ENCODE data around the gene SETD1A. TPM values are rescaled to one million over a fixed set of nuclear protein-coding genes. Genes with fewer than 3 reads are reported as not detected.
"Not testable (repeated sequence)": the region's sequence is repeated elsewhere in the genome, so short reads cannot be mapped to it uniquely, and the experiment has no call there.

SETD1A gene
- total RNA-seq, 2 experiments from 2014 or later = 26.9 to 27.3 TPM

GRCh38 chr16:31017756-31018155, 60.2 kb downstream of the SETD1A start:
- CTCF ChIA-PET, POLR2A ChIA-PET: not testable (repeated sequence)

GRCh38 chr16:31020536-31020935, 63.0 kb downstream of the SETD1A start:
- ChIA-PET POLR2A (no interaction called here), CTCF (interaction anchor here (0.7 kb wide), 1 partner anchor 17 kb away, joined by 3 read pairs; no protein-coding TSS in a partner anchor)

- ChIA-PET CTCF (no interaction called here), POLR2A (interaction anchor here (0.5 kb wide), 1 partner anchor 94 kb away, joined by 3 read pairs; no protein-coding TSS in a partner anchor)
Measured at GRCh38 chr16:31022544-31023251, 65.1 kb downstream of the SETD1A start.

- ChIA-PET POLR2A (no interaction called here), CTCF (no interaction called here)
Measured at GRCh38 chr16:31023252-31023602, 65.7 kb downstream of the SETD1A start.

- ChIA-PET POLR2A (no interaction called here), CTCF (no interaction called here)
Measured at GRCh38 chr16:31023627-31024226, 66.2 kb downstream of the SETD1A start.

- ChIA-PET POLR2A (no interaction called here), CTCF (no interaction called here)
Measured at GRCh38 chr16:31025339-31025738, 67.8 kb downstream of the SETD1A start.

- CTCF ChIA-PET = no interaction called here
Measured at GRCh38 chr16:31029272-31029671, 71.7 kb downstream of the SETD1A start.

GRCh38 chr16:31031276-31031675, 73.7 kb downstream of the SETD1A start:
- CTCF ChIA-PET = no interaction called here
- POLR2A ChIA-PET = no interaction called here

More at GRCh38 chr16:31029272-31029671, 71.7 kb downstream of the SETD1A start:
- POLR2A ChIA-PET = no interaction called here

- ChIA-PET CTCF (interaction anchor here (1.0 kb wide), 1 partner anchor 48 kb away, joined by 3 read pairs; the partner anchor contains the start of gene HSD3B7), POLR2A (interaction anchor here (0.5 to 1.5 kb wide), 4 partner anchors 84 to 427 kb away, joined by 3 to 4 read pairs (median 3); partner anchors contain the start of genes ARMC5 and KAT8)
Measured at GRCh38 chr16:31032736-31033708, 75.5 kb downstream of the SETD1A start, which contains the start of gene STX4. Gene STX4, plus strand, starts transcription at chr16:31033558. Its CDS starts 248 bp downstream, at chr16:31033806.

GRCh38 chr16:31033709-31034492, 76.3 kb downstream of the SETD1A start:
- CTCF ChIA-PET = interaction anchor here (0.9 to 1.0 kb wide), 2 partner anchors 49 to 80 kb away, joined by 3 read pairs; partner anchors contain the start of gene HSD3B7
- POLR2A ChIA-PET = interaction anchor here (0.6 to 1.5 kb wide), 5 partner anchors 61 to 426 kb away, joined by 3 to 4 read pairs (median 3); partner anchors contain the start of genes ARMC5, KAT8 and VKORC1

Other genes with a start within 250 kb of the SETD1A start
- 10 to 100 TPM; 34.5 to 34.7 TPM for gene PHKG2, start 209.3 kb upstream of the SETD1A start, total RNA-seq
- 1 to 10 TPM; 5.3 to 6.3 TPM for gene CFAP119, start 195.7 kb upstream of the SETD1A start, total RNA-seq
- 100 to 1,000 TPM; 125 to 129 TPM for gene RNF40, start 195.4 kb upstream of the SETD1A start, total RNA-seq
- gene ZNF629, start 170.5 kb upstream of the SETD1A start, total RNA-seq = 1 to 10 TPM; 5.4 to 5.5 TPM
- 10 to 100 TPM; 27.8 to 29.8 TPM for gene BCL7C, start 63.7 kb upstream of the SETD1A start, total RNA-seq
- under 1 TPM; 0.13 to 0.21 TPM for gene CTF1, start 61.1 kb upstream of the SETD1A start, total RNA-seq
- gene FBXL19, start 34.2 kb upstream of the SETD1A start, total RNA-seq = 10 to 100 TPM; 29.9 to 30.1 TPM
- gene ORAI3, start 8.7 kb upstream of the SETD1A start, total RNA-seq = 1 to 10 TPM; 7.9 to 8.4 TPM
- 1 to 10 TPM; 1.8 to 1.9 TPM for gene HSD3B7, start 27.5 kb downstream of the SETD1A start, total RNA-seq
- under 1 TPM; 0.15 to 0.34 TPM for gene STX1B, start 52.9 kb downstream of the SETD1A start, total RNA-seq
- 10 to 100 TPM; 40.0 to 41.2 TPM for gene STX4, start 75.8 kb downstream of the SETD1A start, total RNA-seq
- 10 to 100 TPM; 16.8 to 17.2 TPM for gene ZNF668, start 116.5 kb downstream of the SETD1A start, total RNA-seq
- gene ZNF646, start 116.7 kb downstream of the SETD1A start, total RNA-seq = 10 to 100 TPM; 19.8 to 20.3 TPM
- 1 to 10 TPM; 3.5 to 3.8 TPM for gene PRSS53, start 131.2 kb downstream of the SETD1A start, total RNA-seq
- gene VKORC1, start 137.0 kb downstream of the SETD1A start, total RNA-seq = 10 to 100 TPM; 72.7 to 81.6 TPM
- 10 to 100 TPM; 49.5 to 49.7 TPM for gene BCKDK, start 150.6 kb downstream of the SETD1A start, total RNA-seq
- 10 to 100 TPM; 53.1 to 54.8 TPM for gene KAT8, start 159.9 kb downstream of the SETD1A start, total RNA-seq
- not detected for gene PRSS8, start 178.0 kb downstream of the SETD1A start, total RNA-seq
- gene PRSS36, start 192.3 kb downstream of the SETD1A start, total RNA-seq = under 1 TPM; 0.23 to 0.31 TPM
- gene FUS, start 222.4 kb downstream of the SETD1A start, total RNA-seq = 100 to 1,000 TPM; 678 to 692 TPM
- gene PYCARD, start 245.0 kb downstream of the SETD1A start, total RNA-seq = 1 to 10 TPM; 5.2 to 6.9 TPM

Measured in activated CD8-positive, alpha-beta memory T cell treated with anti-CD3 and anti-CD28 coated beads for 36 hours (primary cell).